Fibroblast of the aortic adventitia (primary cell): Measurements from ENCODE around the gene APBA2. TPM values are rescaled to one million over a fixed set of nuclear protein-coding genes. Genes with fewer than 3 reads are reported as not detected.

Experiments
- DNase-seq: peaks from one replicate; pipeline ENCODE4 v3.0.0-alpha.2; 2010; ENCODE audit warnings: low read depth
- H3K4me3 ChIP-seq: 2 replicates; pipeline ENCODE4 v1.5.1; 2011; ENCODE audit warnings: low read depth, mild to moderate bottlenecking, control low read depth, low read length, moderate library complexity
- CTCF ChIP-seq: IDR thresholded peaks from 2 replicates; pipeline ENCODE4 v1.5.1; 2011; ENCODE audit warnings: mild to moderate bottlenecking, low read length, control low read depth, inconsistent platforms; ENCODE audit not compliant: insufficient read depth
- total RNA-seq: library from RNA; depleted of rRNA; stranded (reverse); fragments of >200 nt; gene quantifications from 2 replicates; pipeline ENCODE4 v1.2.3, GENCODE V29; 2012; ENCODE audit warnings: low replicate concordance

APBA2 gene
- total RNA-seq, 1 donor = 1.8 TPM

- no peak for TF ChIP-seq CTCF
- H3K4me3 ChIP-seq = no peak overlapping the region
- DNase-seq = no peak
Measured at GRCh38 chr15:28946803-28947202, 61.0 kb downstream of the APBA2 start.

GRCh38 chr15:28947221-28947674 lies 61.5 kb downstream of the APBA2 start:
- H3K4me3 ChIP-seq = no peak overlapping the region
- no peak for DNase-seq
- no peak for TF ChIP-seq CTCF

- no peak overlapping the region for H3K4me3 ChIP-seq
- no peak for TF ChIP-seq CTCF
- DNase-seq = no peak
Measured at GRCh38 chr15:28948036-28948435, 62.3 kb downstream of the APBA2 start.

DNA sequence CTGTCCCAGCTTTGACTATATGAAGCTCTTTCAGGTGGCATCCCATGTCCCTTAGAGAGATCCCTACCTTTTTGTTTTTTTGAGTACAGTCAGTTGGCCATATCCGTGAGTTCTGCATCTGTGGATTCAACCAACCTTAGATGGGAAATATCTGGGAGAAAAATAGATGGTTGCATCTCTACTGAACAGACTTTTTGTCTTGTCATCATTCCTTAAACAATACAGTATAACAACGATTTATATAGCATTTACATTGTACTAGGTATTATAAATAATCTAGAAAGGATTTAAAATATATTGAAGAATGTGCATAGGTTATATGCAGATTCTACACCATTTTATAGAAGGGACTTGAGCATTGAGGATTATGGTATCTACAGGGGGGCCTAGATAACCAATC lies 65.1 kb downstream of the APBA2 start:
- no peak for TF ChIP-seq CTCF
- no peak overlapping the region for H3K4me3 ChIP-seq
- no peak for DNase-seq

GRCh38 chr15:28952666-28953491 lies 67.1 kb downstream of the APBA2 start:
- no peak for TF ChIP-seq CTCF
- H3K4me3 ChIP-seq = no peak overlapping the region
- DNase-seq = no peak

- H3K4me3 ChIP-seq = no peak overlapping the region
- TF ChIP-seq CTCF = no peak
- DNase-seq = no peak
Measured at GRCh38 chr15:28953573-28954195, 67.9 kb downstream of the APBA2 start.
